Psoas muscle (tissue), 8 donors: ENCODE data around the gene ATG2B. TPM values are rescaled to one million over a fixed set of nuclear protein-coding genes. Genes with fewer than 3 reads are reported as not detected.
"Not testable (repeated sequence)": the region's sequence is repeated elsewhere in the genome, so short reads cannot be mapped to it uniquely, and the experiment has no call there.

Experiments used
- ATAC-seq, 4 donors: fragments of 200-7000 bp; cut with Tn5 transposase; one replicate each; pipeline ENCODE4 v1.9.1; 2020; ENCODE audit warnings: moderate library complexity in 3 of 4, mild to moderate bottlenecking in 2 of 4
- DNase-seq, 2 donors: peaks; one replicate each; pipeline ENCODE4 v3.0.0-alpha.2; 2020
- H3K27ac ChIP-seq: fragments of 200-600 bp; one replicate; pipeline ENCODE4 v1.8.0; 2022
- H3K27me3 ChIP-seq, 3 donors: fragments of 200-600 bp in 1 of 3; one replicate each; pipeline versions ENCODE4 v1.6.1 to v1.8.0; 2013 to 2022; ENCODE audit warnings: low read length in 2 of 3, mild to moderate bottlenecking in 2 of 3, moderate library complexity in 1 of 3; ENCODE audit not compliant: insufficient read depth in 3 of 3
- H3K36me3 ChIP-seq, 2 donors: fragments of 200-600 bp in 1 of 2; one replicate each; pipeline versions ENCODE4 v1.6.1 to v1.8.0; 2013 to 2022; ENCODE audit warnings: low read depth in 1 of 2, mild to moderate bottlenecking in 1 of 2, moderate library complexity in 1 of 2; ENCODE audit not compliant: insufficient read depth in 1 of 2
- H3K4me1 ChIP-seq: fragments of 200-600 bp; one replicate; pipeline ENCODE4 v1.8.0; 2022
- H3K4me3 ChIP-seq: fragments of 200-600 bp; one replicate; pipeline ENCODE4 v1.8.0; 2022; ENCODE audit warnings: mild to moderate bottlenecking
- H3K9me3 ChIP-seq: fragments of 200-600 bp; one replicate; pipeline ENCODE4 v1.8.0; 2022
- WGBS, 3 donors: extraction: QIAGEN DNeasy Blood & Tissue Kit; methylation state at CpG; one replicate each; pipeline versions ENCODE4 v1.1.6 to v1.1.7; 2013; 5-methylcytosine and 5-hydroxymethylcytosine counted together
- intact Hi-C, 2 donors: fragments of 100-400 bp; cut with DNase I; formaldehyde crosslinking; loops; one replicate each; pipeline versions ENCODE4 v1.11.0 to v1.14.2; 2022
- polyA plus RNA-seq, 3 donors: library from polyadenylated mRNA; stranded (reverse); fragments of 200-250 nt; gene quantifications; one replicate each; pipeline ENCODE4 v1.2.3, GENCODE V29; 2013
- total RNA-seq, 4 donors: library from RNA; stranded (reverse); fragmentation: NEBNext Ultra II Directional in 2 of 4; extraction: Animal tissue kit (Norgen Biotek cat#: 25700) in 2 of 4; gene quantifications; one replicate each; pipeline versions ENCODE4 v1.2.1 to v1.2.4, GENCODE V29; 2021 to 2023
- TF ChIP-seq, protein P1 (sequence below): fragments of 200-600 bp; IDR thresholded peaks from one replicate; pipeline ENCODE4 v1.8.0; 2022; ENCODE audit warnings: antibody characterized with exemption
- donor health status: healthy with polysubstance abuse.
- donor health status: DM: no; HTN: no; CAD: no; lungs with moderate emphysema.
- donor health status: Bipolar disorder and iron deficiency.
- donor health status: healthy.
- donor health status: DM: yes; HTN: yes; CAD: no.
- donor health status: DM: no; HTN: no; CAD: no.
- donor health status: DM: no; HTN: no; CAD: no.
- donor health status: DM: yes; HTN: yes; CAD: no.

ATG2B gene
- total and polyA plus RNA-seq, 7 donors: 2.7 to 21.5 (median 12.6) TPM

DNA sequence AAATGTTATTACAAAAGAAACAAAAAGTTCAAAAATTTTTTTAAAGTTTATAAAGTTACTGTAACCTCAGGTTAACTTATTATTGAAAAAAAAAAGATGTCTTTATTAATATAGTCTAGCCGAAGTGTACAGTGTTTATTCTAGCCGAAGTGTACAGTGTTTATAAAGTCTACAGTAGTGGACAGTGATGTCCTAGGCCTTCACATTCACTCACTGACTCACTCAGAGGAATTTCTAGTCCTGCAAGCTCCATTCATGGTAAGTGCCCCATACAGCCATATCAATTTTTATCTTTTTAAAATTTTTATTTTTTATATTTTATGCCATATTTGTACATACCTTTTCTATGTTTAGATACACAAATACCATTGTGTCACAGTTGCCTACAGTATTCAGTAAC is 10.4 kb downstream of the ATG2B start:
- intact Hi-C loops: no loop called here
- Histone ChIP-seq H3K27me3 (no peaks in the 10 kb centered on the region), H3K36me3 (no peaks in the 10 kb centered on the region), H3K27ac (no peak overlapping the region), H3K9me3 (no peaks in the 10 kb centered on the region), H3K4me1 (no peaks in the 10 kb centered on the region), H3K4me3 (no peak overlapping the region)
- no peak for ATAC-seq
- 83 to 91% (median 84%) methylated on average over 2 of the region's 2 CpGs for WGBS, 3 donors
- DNase-seq: no peak
- TF ChIP-seq, protein P1, sequence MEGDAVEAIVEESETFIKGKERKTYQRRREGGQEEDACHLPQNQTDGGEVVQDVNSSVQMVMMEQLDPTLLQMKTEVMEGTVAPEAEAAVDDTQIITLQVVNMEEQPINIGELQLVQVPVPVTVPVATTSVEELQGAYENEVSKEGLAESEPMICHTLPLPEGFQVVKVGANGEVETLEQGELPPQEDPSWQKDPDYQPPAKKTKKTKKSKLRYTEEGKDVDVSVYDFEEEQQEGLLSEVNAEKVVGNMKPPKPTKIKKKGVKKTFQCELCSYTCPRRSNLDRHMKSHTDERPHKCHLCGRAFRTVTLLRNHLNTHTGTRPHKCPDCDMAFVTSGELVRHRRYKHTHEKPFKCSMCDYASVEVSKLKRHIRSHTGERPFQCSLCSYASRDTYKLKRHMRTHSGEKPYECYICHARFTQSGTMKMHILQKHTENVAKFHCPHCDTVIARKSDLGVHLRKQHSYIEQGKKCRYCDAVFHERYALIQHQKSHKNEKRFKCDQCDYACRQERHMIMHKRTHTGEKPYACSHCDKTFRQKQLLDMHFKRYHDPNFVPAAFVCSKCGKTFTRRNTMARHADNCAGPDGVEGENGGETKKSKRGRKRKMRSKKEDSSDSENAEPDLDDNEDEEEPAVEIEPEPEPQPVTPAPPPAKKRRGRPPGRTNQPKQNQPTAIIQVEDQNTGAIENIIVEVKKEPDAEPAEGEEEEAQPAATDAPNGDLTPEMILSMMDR: no peak

DNA sequence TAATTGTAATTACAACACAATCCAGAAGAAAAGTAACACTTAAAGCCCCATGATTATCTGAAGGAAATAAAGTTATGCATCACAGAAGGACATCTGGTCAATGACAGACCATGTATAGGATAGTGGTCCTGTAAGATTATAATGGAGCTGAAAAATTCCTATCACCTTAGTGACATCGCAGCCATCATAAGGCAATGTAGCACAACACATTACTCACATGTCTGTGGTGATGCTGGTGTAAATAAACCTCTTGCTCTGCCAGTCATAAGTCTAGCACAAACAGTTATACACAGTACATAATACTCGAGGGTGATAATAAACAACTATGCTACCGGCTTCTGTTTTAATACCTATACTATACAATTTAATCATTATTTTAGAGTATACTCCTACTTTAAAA is 11.2 kb downstream of the ATG2B start:
- Histone ChIP-seq H3K36me3 (no peaks in the 10 kb centered on the region), H3K27me3 (no peaks in the 10 kb centered on the region), H3K27ac (no peak overlapping the region), H3K4me3 (no peak overlapping the region), H3K9me3 (no peaks in the 10 kb centered on the region), H3K4me1 (no peaks in the 10 kb centered on the region)
- TF ChIP-seq, protein P1: no peak
- intact Hi-C loops: no loop called here
- ATAC-seq (no peak), DNase-seq (no peak)
- WGBS, 3 donors: 91 to 93% (median 92%) methylated on average over 3 of the region's 3 CpGs

DNA sequence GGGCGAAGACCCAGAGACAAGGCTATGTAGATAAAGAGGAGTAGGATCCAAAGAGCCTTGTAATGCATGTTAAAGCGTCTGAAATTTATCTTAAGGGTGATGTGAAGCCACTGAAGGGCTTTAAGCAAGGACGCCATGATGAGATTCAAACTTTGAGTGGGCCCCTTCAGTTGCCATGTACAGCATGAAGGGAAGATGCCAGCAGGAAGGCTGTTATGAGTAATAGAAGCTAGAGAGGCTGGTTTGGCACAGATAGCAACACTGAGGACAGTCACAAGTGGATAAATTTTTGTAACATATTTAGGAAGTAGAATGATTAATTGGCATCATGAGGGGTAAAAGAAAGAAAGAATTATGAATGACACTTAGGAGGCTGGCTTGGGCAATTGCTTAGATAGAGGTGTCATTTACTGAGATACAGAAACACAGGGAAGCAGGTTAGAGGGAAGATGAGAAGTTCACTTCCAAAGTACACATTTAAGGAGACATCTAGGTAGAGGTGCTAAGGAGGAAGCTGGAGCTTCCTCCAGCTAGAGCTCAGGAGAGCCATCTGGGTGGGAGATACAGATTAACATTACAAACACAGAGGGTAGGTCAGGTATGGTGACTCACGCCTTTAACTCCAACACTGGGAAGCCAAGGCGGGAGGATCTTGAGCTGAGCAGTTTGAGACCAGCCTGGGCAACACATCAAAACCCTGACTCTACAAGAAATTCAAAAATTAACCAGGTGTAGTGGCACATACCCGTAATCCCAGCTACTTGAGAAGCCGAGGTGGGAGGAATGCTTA is 13.7 kb downstream of the ATG2B start:
- H3K9me3 ChIP-seq: no peaks in the 10 kb centered on the region
- DNase-seq (no peak), ATAC-seq (no peak)
- H3K4me3 ChIP-seq: no peak overlapping the region
- no peak overlapping the region for H3K27ac ChIP-seq
- TF ChIP-seq, protein P1: no peak
- H3K4me1 ChIP-seq: no peaks in the 10 kb centered on the region
- WGBS, 3 donors: 88 to 93% (median 91%) methylated on average over 7 of the region's 7 CpGs
- intact Hi-C loops: loop anchor here in 1 of 2 donors (10.0 kb wide), 1 partner anchor 55 kb away; no protein-coding TSS in a partner anchor
- peaks cover 0 to 7% of the 10 kb centered on the region in 2 donors for H3K36me3 ChIP-seq
- H3K27me3 ChIP-seq: no peaks in the 10 kb centered on the region

GRCh38 chr14:96347957-96348356 is 15.2 kb downstream of the ATG2B start:
- H3K27me3 ChIP-seq, H3K4me1 ChIP-seq, H3K4me3 ChIP-seq, H3K27ac ChIP-seq, DNase-seq, ATAC-seq, H3K9me3 ChIP-seq: not testable (repeated sequence)
- intact Hi-C loops: loop anchor here in 1 of 2 donors (10.0 kb wide), 1 partner anchor 53 kb away; no protein-coding TSS in a partner anchor
- WGBS, 3 donors: 92 to 100% (median 98%) methylated on average over 2 of the region's 2 CpGs
- H3K36me3 ChIP-seq: peaks cover 0 to 17% of the 10 kb centered on the region in 2 donors

DNA sequence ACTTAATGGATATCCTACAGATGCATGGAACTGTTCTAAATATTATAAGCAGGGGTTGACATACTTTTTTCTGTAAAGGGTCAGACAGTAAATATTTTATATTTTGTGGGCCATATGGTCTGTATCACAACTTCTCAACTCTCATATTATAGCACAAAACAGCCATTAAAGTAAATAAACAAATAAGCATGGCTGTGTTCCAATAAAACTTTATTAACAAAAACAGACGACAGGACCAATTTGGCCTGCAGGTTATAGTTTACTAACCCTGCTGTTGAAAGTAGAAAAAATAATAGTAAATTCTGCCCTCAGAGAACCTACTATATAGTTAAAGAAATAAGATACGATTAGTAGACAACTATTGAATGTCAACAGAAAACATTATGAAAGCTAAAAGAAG is 17.5 kb downstream of the ATG2B start:
- no peaks in the 10 kb centered on the region for H3K9me3 ChIP-seq
- WGBS, 3 donors: 88 to 96% (median 93%) methylated on average over 2 of the region's 2 CpGs
- intact Hi-C loops: loop anchor here in 1 of 2 donors (10.0 kb wide), 1 partner anchor 51 kb away; no protein-coding TSS in a partner anchor
- H3K4me1 ChIP-seq: no peaks in the 10 kb centered on the region
- DNase-seq (no peak), ATAC-seq (no peak)
- H3K4me3 ChIP-seq: no peak overlapping the region
- H3K27ac ChIP-seq: no peak overlapping the region
- TF ChIP-seq, protein P1: no peak
- no peaks in the 10 kb centered on the region for H3K27me3 ChIP-seq
- H3K36me3 ChIP-seq: peaks cover 0 to 34% of the 10 kb centered on the region in 2 donors
